Natural killer cell (primary cell): ENCODE data around the gene HS3ST4. TPM values are rescaled to one million over a fixed set of nuclear protein-coding genes. Genes with fewer than 3 reads are reported as not detected.

Experiments
- ATAC-seq, 3 donors: fragments of 150-1000 bp in 2 of 3; fragments of 200-7000 bp in 1 of 3; cut with Tn5 transposase; 1 replicate in 1 of 3; 2 replicates in 2 of 3; pipeline ENCODE4 v1.10.0; 2021; ENCODE audit warnings: mild to moderate bottlenecking in 2 of 3, moderate library complexity in 2 of 3
- DNase-seq, 2 donors: peaks; one replicate each; pipeline versions ENCODE4 v3.0.0 to v3.0.0-alpha.2; 2013 to 2021; ENCODE audit warnings: mixed read lengths in 1 of 2
- H3K27ac ChIP-seq: one replicate; pipeline ENCODE4 v1.5.1; 2013; ENCODE audit warnings: mild to moderate bottlenecking, low read length
- H3K27me3 ChIP-seq: one replicate; pipeline ENCODE4 v1.6.1; 2013; ENCODE audit warnings: low read length; ENCODE audit not compliant: control insufficient read depth, insufficient read depth
- H3K36me3 ChIP-seq: one replicate; pipeline ENCODE4 v1.6.1; 2013; ENCODE audit warnings: low read length; ENCODE audit not compliant: control insufficient read depth, insufficient read depth
- H3K4me1 ChIP-seq: one replicate; pipeline ENCODE4 v1.6.1; 2013; ENCODE audit warnings: low read length; ENCODE audit not compliant: control insufficient read depth, insufficient read depth
- H3K4me3 ChIP-seq: one replicate; pipeline ENCODE4 v1.5.1; 2013; ENCODE audit warnings: low read length
- H3K9me3 ChIP-seq: one replicate; pipeline ENCODE4 v1.6.1; 2013; ENCODE audit warnings: low read length; ENCODE audit not compliant: control insufficient read depth, insufficient read depth
- H3K27ac Mint-ChIP-seq, 2 donors: one replicate each; pipeline ENCODE4 v1.8.0; 2022; ENCODE audit warnings: mild to moderate bottlenecking in 2 of 2, mixed read lengths in 2 of 2, moderate library complexity in 1 of 2
- H3K27me3 Mint-ChIP-seq, 2 donors: one replicate each; pipeline ENCODE4 v1.8.0; 2022; ENCODE audit warnings: low read depth in 2 of 2, mixed read lengths in 2 of 2
- H3K36me3 Mint-ChIP-seq: one replicate; pipeline ENCODE4 v1.8.0; 2022; ENCODE audit warnings: mixed read lengths
- H3K4me1 Mint-ChIP-seq, 2 donors: one replicate each; pipeline ENCODE4 v1.8.0; 2022; ENCODE audit warnings: mixed read lengths in 2 of 2
- H3K4me3 Mint-ChIP-seq: one replicate; pipeline ENCODE4 v1.8.0; 2022; ENCODE audit warnings: mild to moderate bottlenecking, moderate library complexity, mixed read lengths
- H3K9me3 Mint-ChIP-seq, 2 donors: one replicate each; pipeline ENCODE4 v1.8.0; 2022; ENCODE audit warnings: mixed read lengths in 2 of 2
- WGBS: methylation state at CpG from one replicate; pipeline ENCODE4 v1.1.7; 2013; ENCODE audit warnings: missing lambda C conversion rate; ENCODE audit not compliant: insufficient coverage; 5-methylcytosine and 5-hydroxymethylcytosine counted together
- intact Hi-C: fragments of 100-400 bp; cut with micrococcal nuclease; formaldehyde crosslinking; loops from one replicate; pipeline ENCODE4 v1.14.2; 2022
- total RNA-seq, 4 donors: library from RNA; stranded (reverse); fragments of 120-200 nt in 1 of 4; gene quantifications; one replicate each; pipeline versions ENCODE4 v1.2.3 to v1.2.4, GENCODE V29; 2013 to 2022
- TF ChIP-seq, protein P1 (sequence below): fragments of 200-600 bp; IDR thresholded peaks from one replicate; pipeline ENCODE4 v1.8.0; 2022; ENCODE audit warnings: antibody characterized with exemption

The HS3ST4 gene
- total RNA-seq, 3 donors from 2014 or later (not counting 1 experiment from before 2014, with no cell fraction given): not detected

DNA sequence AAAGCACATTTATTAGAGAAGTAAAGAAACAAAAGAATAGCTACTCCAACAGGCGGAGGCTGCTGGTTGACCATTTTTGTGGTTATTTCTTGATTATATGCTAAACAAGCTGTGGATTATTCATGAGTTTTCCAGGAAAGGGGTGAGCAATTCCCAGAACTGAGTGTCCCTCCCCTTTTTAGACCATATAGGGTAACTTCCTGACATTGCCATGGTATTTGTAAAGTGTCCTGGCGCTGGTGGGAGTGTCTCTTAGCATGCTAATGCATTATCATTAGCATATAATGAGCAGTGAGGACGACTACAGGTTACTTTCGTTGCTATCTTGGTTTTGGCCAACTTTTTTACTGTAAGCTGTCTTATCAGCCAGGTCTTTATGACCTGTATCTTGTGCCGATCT is 12.2 kb upstream of the HS3ST4 start:
- Mint-ChIP-seq H3K4me1 (no peaks in the 10 kb centered on the region), H3K36me3 (no peaks in the 10 kb centered on the region), H3K9me3 (no peaks in the 10 kb centered on the region), H3K27me3 (peaks cover 0 to 5% of the 10 kb centered on the region in 2 donors), H3K27ac (no peak overlapping the region), H3K4me3 (no peak overlapping the region)
- no peaks in the 10 kb centered on the region for H3K4me1 ChIP-seq
- no peak overlapping the region for H3K27ac ChIP-seq
- ATAC-seq (no peak), DNase-seq (no peak)
- no peaks in the 10 kb centered on the region for H3K9me3 ChIP-seq
- H3K4me3 ChIP-seq: no peak overlapping the region
- 50% methylated on average over 5 of the region's 5 CpGs for WGBS
- no peaks in the 10 kb centered on the region for H3K36me3 ChIP-seq
- H3K27me3 ChIP-seq: no peaks in the 10 kb centered on the region
- TF ChIP-seq, protein P1, sequence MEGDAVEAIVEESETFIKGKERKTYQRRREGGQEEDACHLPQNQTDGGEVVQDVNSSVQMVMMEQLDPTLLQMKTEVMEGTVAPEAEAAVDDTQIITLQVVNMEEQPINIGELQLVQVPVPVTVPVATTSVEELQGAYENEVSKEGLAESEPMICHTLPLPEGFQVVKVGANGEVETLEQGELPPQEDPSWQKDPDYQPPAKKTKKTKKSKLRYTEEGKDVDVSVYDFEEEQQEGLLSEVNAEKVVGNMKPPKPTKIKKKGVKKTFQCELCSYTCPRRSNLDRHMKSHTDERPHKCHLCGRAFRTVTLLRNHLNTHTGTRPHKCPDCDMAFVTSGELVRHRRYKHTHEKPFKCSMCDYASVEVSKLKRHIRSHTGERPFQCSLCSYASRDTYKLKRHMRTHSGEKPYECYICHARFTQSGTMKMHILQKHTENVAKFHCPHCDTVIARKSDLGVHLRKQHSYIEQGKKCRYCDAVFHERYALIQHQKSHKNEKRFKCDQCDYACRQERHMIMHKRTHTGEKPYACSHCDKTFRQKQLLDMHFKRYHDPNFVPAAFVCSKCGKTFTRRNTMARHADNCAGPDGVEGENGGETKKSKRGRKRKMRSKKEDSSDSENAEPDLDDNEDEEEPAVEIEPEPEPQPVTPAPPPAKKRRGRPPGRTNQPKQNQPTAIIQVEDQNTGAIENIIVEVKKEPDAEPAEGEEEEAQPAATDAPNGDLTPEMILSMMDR: no peak
- intact Hi-C loops: no loop called here

DNA sequence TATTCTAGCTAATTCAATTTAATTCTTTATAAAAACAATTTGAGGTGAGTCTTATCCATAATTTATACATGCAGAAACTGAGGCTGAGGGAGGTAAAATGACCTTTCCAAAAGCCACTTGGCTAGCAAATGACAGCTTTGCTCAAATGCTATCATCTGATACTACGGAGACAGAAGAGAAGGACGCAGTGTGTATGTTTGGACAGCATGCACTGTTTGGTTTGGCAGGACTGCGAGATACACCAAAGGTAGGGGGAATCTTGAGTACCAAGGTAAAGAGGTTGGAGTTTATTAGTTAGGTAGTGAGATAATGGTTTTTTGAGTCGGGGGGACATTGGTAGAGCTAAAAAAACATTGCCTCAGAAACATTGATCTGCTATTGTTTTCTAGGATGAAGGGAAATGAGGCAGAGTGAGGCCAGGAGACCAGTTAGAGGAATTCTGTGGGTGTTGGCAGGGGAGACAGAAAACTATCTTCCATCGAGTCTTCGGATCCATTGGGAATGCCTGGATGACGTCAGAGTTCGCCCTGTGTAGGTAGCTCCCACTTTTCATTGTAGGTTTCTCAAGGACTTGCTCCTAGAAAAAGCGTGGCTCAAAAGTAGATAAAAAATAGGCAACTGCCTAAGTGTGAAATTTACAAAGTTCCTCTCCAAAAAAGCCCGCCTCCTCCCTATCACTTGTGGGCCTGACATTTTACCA is 2.5 kb upstream of the HS3ST4 start:
- Mint-ChIP-seq H3K27ac (no peak overlapping the region), H3K27me3 (peaks cover 26 to 55% of the 10 kb centered on the region in 2 donors), H3K9me3 (no peaks in the 10 kb centered on the region), H3K4me3 (no peak overlapping the region), H3K4me1 (peaks cover 0 to 5% of the 10 kb centered on the region in 2 donors), H3K36me3 (no peaks in the 10 kb centered on the region)
- Histone ChIP-seq H3K36me3 (no peaks in the 10 kb centered on the region), H3K4me3 (no peak overlapping the region), H3K9me3 (no peaks in the 10 kb centered on the region), H3K27me3 (peaks cover 7% of the 10 kb centered on the region), H3K4me1 (no peaks in the 10 kb centered on the region), H3K27ac (no peak overlapping the region)
- ATAC-seq: no peak
- no peak for DNase-seq
- WGBS: 85% methylated on average over 9 of the region's 10 CpGs
- TF ChIP-seq, protein P1: no peak
- intact Hi-C loops: no loop called here

DNA sequence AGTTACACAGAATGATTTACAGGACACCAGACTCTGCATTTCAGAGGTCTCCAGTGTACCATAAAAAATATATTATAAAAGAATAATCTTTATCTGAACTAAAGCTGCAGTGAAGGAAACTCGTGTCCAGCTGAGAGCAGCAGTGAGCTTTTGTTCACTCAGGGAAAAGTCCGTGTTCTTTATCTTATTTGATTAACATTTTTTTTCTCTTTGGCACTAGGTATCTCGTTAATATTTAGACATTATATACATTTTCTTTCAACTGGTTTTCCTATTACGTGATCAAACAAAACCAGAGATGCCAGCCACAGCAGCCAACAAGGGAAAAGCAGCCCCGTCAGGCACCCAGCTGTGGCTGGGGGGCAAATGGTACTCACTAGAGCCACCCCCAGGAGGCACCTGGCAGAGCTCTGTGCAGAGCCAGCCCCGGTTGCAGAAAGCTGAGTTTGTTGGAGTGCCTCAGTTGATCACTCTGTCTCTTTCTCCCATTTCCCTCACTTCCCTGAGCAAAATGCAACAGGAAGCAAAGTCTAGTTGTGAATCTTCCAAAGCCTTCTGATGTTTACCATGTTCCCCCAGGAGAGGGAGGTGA is 1.1 kb upstream of the HS3ST4 start:
- no peak overlapping the region for H3K27ac Mint-ChIP-seq
- Histone ChIP-seq H3K4me1 (no peaks in the 10 kb centered on the region), H3K9me3 (no peaks in the 10 kb centered on the region), H3K27ac (no peak overlapping the region), H3K4me3 (no peak overlapping the region), H3K36me3 (no peaks in the 10 kb centered on the region), H3K27me3 (peaks cover 7% of the 10 kb centered on the region)
- no peak overlapping the region for H3K4me3 Mint-ChIP-seq
- no peaks in the 10 kb centered on the region for H3K9me3 Mint-ChIP-seq
- TF ChIP-seq, protein P1: no peak
- 50% methylated on average over 6 of the region's 6 CpGs for WGBS
- ATAC-seq (no peak), DNase-seq (no peak)
- H3K36me3 Mint-ChIP-seq: no peaks in the 10 kb centered on the region
- peaks cover 0 to 5% of the 10 kb centered on the region in 2 donors for H3K4me1 Mint-ChIP-seq
- H3K27me3 Mint-ChIP-seq: peaks cover 35 to 69% of the 10 kb centered on the region in 2 donors
- intact Hi-C loops: no loop called here
